ENCODE results near the gene DLGAP1.

DNA sequence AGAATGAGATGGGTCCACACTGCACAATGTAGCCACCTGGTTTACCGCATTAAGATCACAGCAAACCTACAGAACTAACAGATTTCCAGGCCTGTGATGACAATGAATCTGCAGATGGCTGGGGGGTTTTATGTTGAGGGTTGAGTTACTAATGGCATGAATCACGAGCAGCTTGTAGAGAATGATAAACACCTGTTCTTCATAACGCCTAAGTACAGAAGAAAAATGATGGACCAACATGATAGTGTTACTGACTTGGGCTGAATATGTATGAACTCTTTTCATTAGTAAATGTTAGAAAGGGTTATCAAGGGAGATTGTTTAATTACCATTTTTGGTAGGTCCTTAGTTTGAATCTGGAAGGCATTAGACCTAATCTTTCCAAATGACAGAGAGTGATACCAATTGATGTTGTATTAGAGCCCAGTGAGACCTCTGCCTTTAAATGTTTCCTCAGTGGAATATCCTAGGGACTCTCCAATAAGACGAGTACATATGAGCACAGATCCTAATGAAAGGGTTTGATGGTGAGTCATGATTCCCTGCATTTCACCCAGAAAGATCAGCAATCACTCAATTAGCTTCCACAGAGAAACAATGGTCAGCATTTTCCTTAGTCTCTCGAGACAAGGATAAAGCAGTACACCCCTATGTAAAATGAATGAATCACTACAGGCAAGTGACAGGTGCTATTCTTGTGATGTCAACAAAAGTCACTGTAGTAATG lies 243.8 kb downstream of the DLGAP1 start:
- TF ChIP-seq, protein P1, sequence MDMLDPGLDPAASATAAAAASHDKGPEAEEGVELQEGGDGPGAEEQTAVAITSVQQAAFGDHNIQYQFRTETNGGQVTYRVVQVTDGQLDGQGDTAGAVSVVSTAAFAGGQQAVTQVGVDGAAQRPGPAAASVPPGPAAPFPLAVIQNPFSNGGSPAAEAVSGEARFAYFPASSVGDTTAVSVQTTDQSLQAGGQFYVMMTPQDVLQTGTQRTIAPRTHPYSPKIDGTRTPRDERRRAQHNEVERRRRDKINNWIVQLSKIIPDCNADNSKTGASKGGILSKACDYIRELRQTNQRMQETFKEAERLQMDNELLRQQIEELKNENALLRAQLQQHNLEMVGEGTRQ (CRISPR knock-in tag; IDR thresholded peaks at IDR 0.05): no peak
- TF ChIP-seq, protein P2, sequence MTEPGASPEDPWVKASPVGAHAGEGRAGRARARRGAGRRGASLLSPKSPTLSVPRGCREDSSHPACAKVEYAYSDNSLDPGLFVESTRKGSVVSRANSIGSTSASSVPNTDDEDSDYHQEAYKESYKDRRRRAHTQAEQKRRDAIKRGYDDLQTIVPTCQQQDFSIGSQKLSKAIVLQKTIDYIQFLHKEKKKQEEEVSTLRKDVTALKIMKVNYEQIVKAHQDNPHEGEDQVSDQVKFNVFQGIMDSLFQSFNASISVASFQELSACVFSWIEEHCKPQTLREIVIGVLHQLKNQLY (CRISPR knock-in tag; IDR thresholded peaks at IDR 0.05): no peak
- TF ChIP-seq, protein P3, sequence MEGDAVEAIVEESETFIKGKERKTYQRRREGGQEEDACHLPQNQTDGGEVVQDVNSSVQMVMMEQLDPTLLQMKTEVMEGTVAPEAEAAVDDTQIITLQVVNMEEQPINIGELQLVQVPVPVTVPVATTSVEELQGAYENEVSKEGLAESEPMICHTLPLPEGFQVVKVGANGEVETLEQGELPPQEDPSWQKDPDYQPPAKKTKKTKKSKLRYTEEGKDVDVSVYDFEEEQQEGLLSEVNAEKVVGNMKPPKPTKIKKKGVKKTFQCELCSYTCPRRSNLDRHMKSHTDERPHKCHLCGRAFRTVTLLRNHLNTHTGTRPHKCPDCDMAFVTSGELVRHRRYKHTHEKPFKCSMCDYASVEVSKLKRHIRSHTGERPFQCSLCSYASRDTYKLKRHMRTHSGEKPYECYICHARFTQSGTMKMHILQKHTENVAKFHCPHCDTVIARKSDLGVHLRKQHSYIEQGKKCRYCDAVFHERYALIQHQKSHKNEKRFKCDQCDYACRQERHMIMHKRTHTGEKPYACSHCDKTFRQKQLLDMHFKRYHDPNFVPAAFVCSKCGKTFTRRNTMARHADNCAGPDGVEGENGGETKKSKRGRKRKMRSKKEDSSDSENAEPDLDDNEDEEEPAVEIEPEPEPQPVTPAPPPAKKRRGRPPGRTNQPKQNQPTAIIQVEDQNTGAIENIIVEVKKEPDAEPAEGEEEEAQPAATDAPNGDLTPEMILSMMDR (IDR thresholded peaks at IDR 0.05): no peak
- TF ChIP-seq, protein P4, sequence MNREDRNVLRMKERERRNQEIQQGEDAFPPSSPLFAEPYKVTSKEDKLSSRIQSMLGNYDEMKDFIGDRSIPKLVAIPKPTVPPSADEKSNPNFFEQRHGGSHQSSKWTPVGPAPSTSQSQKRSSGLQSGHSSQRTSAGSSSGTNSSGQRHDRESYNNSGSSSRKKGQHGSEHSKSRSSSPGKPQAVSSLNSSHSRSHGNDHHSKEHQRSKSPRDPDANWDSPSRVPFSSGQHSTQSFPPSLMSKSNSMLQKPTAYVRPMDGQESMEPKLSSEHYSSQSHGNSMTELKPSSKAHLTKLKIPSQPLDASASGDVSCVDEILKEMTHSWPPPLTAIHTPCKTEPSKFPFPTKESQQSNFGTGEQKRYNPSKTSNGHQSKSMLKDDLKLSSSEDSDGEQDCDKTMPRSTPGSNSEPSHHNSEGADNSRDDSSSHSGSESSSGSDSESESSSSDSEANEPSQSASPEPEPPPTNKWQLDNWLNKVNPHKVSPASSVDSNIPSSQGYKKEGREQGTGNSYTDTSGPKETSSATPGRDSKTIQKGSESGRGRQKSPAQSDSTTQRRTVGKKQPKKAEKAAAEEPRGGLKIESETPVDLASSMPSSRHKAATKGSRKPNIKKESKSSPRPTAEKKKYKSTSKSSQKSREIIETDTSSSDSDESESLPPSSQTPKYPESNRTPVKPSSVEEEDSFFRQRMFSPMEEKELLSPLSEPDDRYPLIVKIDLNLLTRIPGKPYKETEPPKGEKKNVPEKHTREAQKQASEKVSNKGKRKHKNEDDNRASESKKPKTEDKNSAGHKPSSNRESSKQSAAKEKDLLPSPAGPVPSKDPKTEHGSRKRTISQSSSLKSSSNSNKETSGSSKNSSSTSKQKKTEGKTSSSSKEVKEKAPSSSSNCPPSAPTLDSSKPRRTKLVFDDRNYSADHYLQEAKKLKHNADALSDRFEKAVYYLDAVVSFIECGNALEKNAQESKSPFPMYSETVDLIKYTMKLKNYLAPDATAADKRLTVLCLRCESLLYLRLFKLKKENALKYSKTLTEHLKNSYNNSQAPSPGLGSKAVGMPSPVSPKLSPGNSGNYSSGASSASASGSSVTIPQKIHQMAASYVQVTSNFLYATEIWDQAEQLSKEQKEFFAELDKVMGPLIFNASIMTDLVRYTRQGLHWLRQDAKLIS (CRISPR knock-in tag; IDR thresholded peaks at IDR 0.05; ENCODE audit: borderline replicate concordance): no peak
- no peak for TF ChIP-seq ELF4 (CRISPR knock-in tag; IDR thresholded peaks at IDR 0.05; ENCODE audit: low read depth)

Measured in WTC11 (cell line).